Measurements from ENCODE around the gene TEPSIN.

The TEPSIN gene

DNA sequence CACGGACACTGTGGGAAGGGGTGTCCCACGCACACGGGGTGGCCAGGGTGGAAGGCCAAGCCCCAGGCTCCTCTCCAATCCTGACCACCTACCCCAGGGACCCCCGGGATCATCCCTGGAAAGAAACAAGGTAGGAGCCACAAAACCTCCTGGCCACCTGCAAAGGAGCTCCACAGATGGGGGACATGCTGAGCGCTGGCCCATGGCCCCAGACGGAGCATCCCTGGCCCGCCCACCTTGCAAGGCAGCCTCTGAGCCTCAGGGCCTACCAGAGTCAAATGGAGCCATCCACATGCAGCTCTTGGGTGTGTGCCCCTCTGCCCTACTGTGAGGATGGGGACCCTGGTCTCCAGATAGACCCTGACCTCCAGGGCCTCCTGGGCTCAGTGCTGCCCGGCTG is 40.0 kb upstream of the TEPSIN start:
- Histone ChIP-seq H3K4me1 (no peaks in the 10 kb centered on the region), H3K4me3 (no peak overlapping the region), H3K27me3 (no peaks in the 10 kb centered on the region), H3K27ac (no peak overlapping the region), H3K36me3 (peaks cover 33 to 97% (median 79%) of the 10 kb centered on the region in 3 donors), H3K9me3 (no peaks in the 10 kb centered on the region)
- no peak for DNase-seq
- intact Hi-C loops (cut with DNase I; ENCODE audit: low total_unique reads): no loop called here
- TF ChIP-seq, protein P1, sequence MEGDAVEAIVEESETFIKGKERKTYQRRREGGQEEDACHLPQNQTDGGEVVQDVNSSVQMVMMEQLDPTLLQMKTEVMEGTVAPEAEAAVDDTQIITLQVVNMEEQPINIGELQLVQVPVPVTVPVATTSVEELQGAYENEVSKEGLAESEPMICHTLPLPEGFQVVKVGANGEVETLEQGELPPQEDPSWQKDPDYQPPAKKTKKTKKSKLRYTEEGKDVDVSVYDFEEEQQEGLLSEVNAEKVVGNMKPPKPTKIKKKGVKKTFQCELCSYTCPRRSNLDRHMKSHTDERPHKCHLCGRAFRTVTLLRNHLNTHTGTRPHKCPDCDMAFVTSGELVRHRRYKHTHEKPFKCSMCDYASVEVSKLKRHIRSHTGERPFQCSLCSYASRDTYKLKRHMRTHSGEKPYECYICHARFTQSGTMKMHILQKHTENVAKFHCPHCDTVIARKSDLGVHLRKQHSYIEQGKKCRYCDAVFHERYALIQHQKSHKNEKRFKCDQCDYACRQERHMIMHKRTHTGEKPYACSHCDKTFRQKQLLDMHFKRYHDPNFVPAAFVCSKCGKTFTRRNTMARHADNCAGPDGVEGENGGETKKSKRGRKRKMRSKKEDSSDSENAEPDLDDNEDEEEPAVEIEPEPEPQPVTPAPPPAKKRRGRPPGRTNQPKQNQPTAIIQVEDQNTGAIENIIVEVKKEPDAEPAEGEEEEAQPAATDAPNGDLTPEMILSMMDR (IDR thresholded peaks at IDR 0.05): no peak

DNA sequence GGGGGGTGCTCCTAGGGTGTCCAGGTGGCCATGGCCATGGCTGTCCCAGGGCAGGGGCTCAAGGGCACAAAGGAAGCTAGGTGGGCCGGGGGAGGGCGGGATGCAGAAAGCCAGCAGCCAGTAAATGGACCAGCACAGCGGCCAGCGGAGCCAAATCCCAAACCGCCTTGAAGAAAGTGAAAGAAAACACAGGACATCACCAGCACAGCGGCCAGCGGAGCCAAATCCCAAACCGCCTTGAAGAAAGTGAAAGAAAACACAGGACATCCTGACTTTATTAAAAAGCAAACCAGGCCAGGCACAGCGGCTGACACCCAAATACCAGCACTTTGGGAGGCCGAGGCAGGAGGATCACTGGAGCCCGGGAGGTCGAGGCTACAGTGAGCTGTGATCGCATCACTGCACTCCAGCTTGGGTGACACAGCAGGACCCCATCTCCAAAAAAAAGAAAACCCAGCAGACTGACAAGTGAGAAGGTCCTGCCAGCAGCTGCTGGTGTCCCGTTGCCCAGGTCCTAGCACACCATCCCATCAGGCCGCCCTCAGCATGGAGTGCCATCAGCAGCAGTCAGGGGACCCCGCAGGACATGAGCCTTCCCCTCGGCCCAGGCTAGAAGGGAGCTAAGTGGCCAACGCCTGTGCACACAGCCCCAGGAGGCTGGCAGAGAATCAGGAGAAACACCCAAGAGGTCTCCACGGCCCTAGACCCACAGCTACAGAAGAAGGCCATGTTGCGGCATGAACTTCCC is 39.3 kb upstream of the TEPSIN start:
- no peak for DNase-seq
- H3K27ac ChIP-seq: no peak overlapping the region
- intact Hi-C loops (cut with DNase I; ENCODE audit: low total_unique reads): no loop called here
- H3K4me1 ChIP-seq: no peaks in the 10 kb centered on the region
- H3K4me3 ChIP-seq: no peak overlapping the region
- H3K36me3 ChIP-seq: peaks cover 35 to 98% (median 79%) of the 10 kb centered on the region in 3 donors
- no peaks in the 10 kb centered on the region for H3K27me3 ChIP-seq
- TF ChIP-seq, protein P1 (IDR thresholded peaks at IDR 0.05): no peak
- H3K9me3 ChIP-seq: no peaks in the 10 kb centered on the region

DNA sequence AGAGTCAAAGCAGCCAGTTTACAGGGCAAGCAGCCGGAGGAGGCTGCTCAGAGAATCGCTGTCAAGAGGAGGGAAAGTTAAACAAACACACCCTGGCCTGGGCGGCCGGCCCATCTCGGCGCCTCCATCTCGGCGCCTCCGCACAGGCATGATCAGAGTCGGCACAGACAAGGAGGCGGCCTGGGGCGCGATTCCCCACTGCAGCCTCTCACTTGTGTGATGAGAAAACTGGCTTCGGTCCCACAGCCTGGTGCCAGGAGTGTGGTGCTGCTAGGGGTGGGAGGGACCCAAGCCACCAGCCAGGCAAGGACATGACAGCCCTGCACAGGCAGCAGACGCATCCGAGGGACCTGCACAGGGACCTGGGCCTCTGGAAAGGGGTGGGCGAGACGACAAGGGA is 38.6 kb upstream of the TEPSIN start:
- H3K9me3 ChIP-seq: no peaks in the 10 kb centered on the region
- intact Hi-C loops (cut with DNase I; ENCODE audit: low total_unique reads): no loop called here
- no peak overlapping the region for H3K27ac ChIP-seq
- H3K36me3 ChIP-seq: peaks cover 40 to 98% (median 81%) of the 10 kb centered on the region in 3 donors
- H3K4me1 ChIP-seq: no peaks in the 10 kb centered on the region
- TF ChIP-seq, protein P1 (IDR thresholded peaks at IDR 0.05): no peak
- no peak overlapping the region for H3K4me3 ChIP-seq
- no peaks in the 10 kb centered on the region for H3K27me3 ChIP-seq
- DNase-seq: no peak

DNA sequence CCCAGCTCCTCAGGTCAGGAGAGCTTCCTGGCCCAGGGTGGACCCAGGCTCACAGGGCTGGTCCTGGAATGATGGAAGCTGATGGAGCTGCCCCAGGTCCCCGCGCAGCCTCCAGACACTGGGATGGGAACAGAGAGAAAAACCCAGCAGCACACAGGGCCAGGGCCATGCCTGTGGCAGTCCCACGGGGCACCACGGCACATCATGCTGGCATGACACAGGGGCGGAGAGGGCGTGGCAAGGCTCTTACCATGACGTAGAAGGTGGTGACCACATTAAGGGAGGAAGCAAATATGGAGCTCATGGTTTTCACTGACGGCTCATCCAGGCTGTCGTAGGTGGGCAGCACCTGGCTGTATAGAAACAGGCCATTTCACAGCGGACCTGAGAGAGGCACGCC is 37.9 kb upstream of the TEPSIN start:
- no peak for DNase-seq
- H3K27ac ChIP-seq: no peak overlapping the region
- peaks cover 40 to 98% (median 79%) of the 10 kb centered on the region in 3 donors for H3K36me3 ChIP-seq

DNA sequence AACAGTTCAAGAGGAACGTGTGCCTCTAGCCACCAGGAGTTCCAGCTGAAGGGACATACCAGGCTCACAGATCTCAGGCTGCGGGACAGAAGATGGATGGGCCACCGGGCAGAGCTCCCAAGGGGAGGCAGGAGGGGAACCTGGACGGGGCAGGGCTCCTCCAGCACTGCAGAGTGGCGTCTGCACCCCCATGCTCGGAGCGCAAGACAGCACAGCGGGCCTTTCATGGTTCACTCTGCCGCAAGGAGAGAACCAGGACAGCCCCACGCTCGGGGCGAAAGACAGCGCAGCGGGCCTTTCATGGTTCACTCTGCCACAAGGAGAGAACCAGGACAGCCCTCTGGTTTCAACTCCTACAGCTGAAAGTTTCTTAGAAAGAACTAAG is 35.6 kb upstream of the TEPSIN start:
- TF ChIP-seq, protein P1 (IDR thresholded peaks at IDR 0.05): no peak
- intact Hi-C loops (cut with DNase I; ENCODE audit: low total_unique reads): no loop called here
- peaks cover 49 to 98% (median 75%) of the 10 kb centered on the region in 3 donors for H3K36me3 ChIP-seq

More for the DNA sequence above, 37.9 kb upstream of the TEPSIN start:
- intact Hi-C loops (cut with DNase I; ENCODE audit: low total_unique reads): no loop called here
- Histone ChIP-seq H3K4me1 (no peaks in the 10 kb centered on the region), H3K9me3 (no peaks in the 10 kb centered on the region), H3K4me3 (no peak overlapping the region), H3K27me3 (no peaks in the 10 kb centered on the region)
- TF ChIP-seq, protein P1 (IDR thresholded peaks at IDR 0.05): no peak

More for the DNA sequence above, 35.6 kb upstream of the TEPSIN start:
- no peaks in the 10 kb centered on the region for H3K27me3 ChIP-seq
- H3K4me1 ChIP-seq: no peaks in the 10 kb centered on the region
- no peak for DNase-seq
- H3K4me3 ChIP-seq: no peak overlapping the region
- no peaks in the 10 kb centered on the region for H3K9me3 ChIP-seq
- H3K27ac ChIP-seq: no peak overlapping the region

All from tibial artery (tissue), 4 donors.